ENCODE data around the gene CFD. TPM values are rescaled to one million over a fixed set of nuclear protein-coding genes. Genes with fewer than 3 reads are reported as not detected.
A peak's percentile ranks its signal among the peaks of the same experiment; 100 is the strongest.
"Not testable (repeated sequence)": the region's sequence is repeated elsewhere in the genome, so short reads cannot be mapped to it uniquely, and the experiment has no call there.

CFD gene
- total RNA-seq, 2 donors from 2014 or later = 1.9 to 5.3 TPM

GRCh38 chr19:835210-835810 lies 24.2 kb upstream of the CFD start:
- DNase-seq (no peak), ATAC-seq (no peak)
- no peaks in the 10 kb centered on the region for H3K9me3 ChIP-seq (ENCODE audit: control insufficient read depth, low read length, poor library complexity, severe bottlenecking)
- peaks cover 4% of the 10 kb centered on the region for H3K36me3 Mint-ChIP-seq (ENCODE audit: low read depth)
- H3K27ac Mint-ChIP-seq = no peak overlapping the region
- H3K27me3 Mint-ChIP-seq = peaks cover 25% of the 10 kb centered on the region
- H3K4me3 Mint-ChIP-seq = no peak overlapping the region
- H3K4me1 Mint-ChIP-seq = peaks cover 4% of the 10 kb centered on the region

GRCh38 chr19:840519-841206 lies 18.8 kb upstream of the CFD start, which contains the start of gene PRTN3:
TSS of gene PRTN3 (plus strand) at chr19:840999. CDS start at chr19:841009, 10 bp downstream.
- Mint-ChIP-seq H3K27me3 (peaks cover 36% of the 10 kb centered on the region), H3K4me1 (peaks cover 7% of the 10 kb centered on the region), H3K27ac (no peak within 1 kb of the TSS), H3K36me3 (ENCODE audit: low read depth) (peaks cover 4% of the 10 kb centered on the region), H3K4me3 (no peak within 1 kb of the TSS)
- ATAC-seq = no peak
- no peak for DNase-seq
- H3K9me3 ChIP-seq (ENCODE audit: control insufficient read depth, low read length, poor library complexity, severe bottlenecking) = no peaks in the 10 kb centered on the region

- H3K27ac Mint-ChIP-seq; ATAC-seq; H3K9me3 ChIP-seq (ENCODE audit: control insufficient read depth, low read length, poor library complexity, severe bottlenecking); H3K36me3 Mint-ChIP-seq (ENCODE audit: low read depth); H3K4me1 Mint-ChIP-seq; H3K4me3 Mint-ChIP-seq; DNase-seq: not testable (repeated sequence)
- H3K27me3 Mint-ChIP-seq = peaks cover 29% of the 10 kb centered on the region
These were observed 16.7 kb upstream of the CFD start for GRCh38 chr19:842802-843179.

GRCh38 chr19:843180-843835 lies 16.2 kb upstream of the CFD start:
- Mint-ChIP-seq H3K36me3 (ENCODE audit: low read depth) (peaks cover 3% of the 10 kb centered on the region), H3K27me3 (peaks cover 29% of the 10 kb centered on the region), H3K4me1 (peaks cover 5% of the 10 kb centered on the region), H3K27ac (no peak overlapping the region), H3K4me3 (no peak overlapping the region)
- ATAC-seq (no peak), DNase-seq (no peak)
- H3K9me3 ChIP-seq (ENCODE audit: control insufficient read depth, low read length, poor library complexity, severe bottlenecking) = no peaks in the 10 kb centered on the region

GRCh38 chr19:843836-844545 lies 15.5 kb upstream of the CFD start:
- ATAC-seq = no peak
- peak overlapping the region; percentile 75 for H3K4me3 Mint-ChIP-seq

GRCh38 chr19:844546-844971 lies 14.9 kb upstream of the CFD start:
- no peak for DNase-seq
- Mint-ChIP-seq H3K27me3 (peaks cover 31% of the 10 kb centered on the region), H3K36me3 (ENCODE audit: low read depth) (peaks cover 3% of the 10 kb centered on the region), H3K4me1 (peaks cover 5% of the 10 kb centered on the region), H3K27ac (no peak overlapping the region), H3K4me3 (peak overlapping the region; percentile 75)
- no peaks in the 10 kb centered on the region for H3K9me3 ChIP-seq (ENCODE audit: control insufficient read depth, low read length, poor library complexity, severe bottlenecking)
- ATAC-seq = peak; percentile 37

More at GRCh38 chr19:843836-844545, 15.5 kb upstream of the CFD start:
- H3K4me1 Mint-ChIP-seq = peaks cover 5% of the 10 kb centered on the region
- peaks cover 3% of the 10 kb centered on the region for H3K36me3 Mint-ChIP-seq (ENCODE audit: low read depth)
- peaks cover 29% of the 10 kb centered on the region for H3K27me3 Mint-ChIP-seq
- no peaks in the 10 kb centered on the region for H3K9me3 ChIP-seq (ENCODE audit: control insufficient read depth, low read length, poor library complexity, severe bottlenecking)
- H3K27ac Mint-ChIP-seq = no peak overlapping the region
- no peak for DNase-seq

GRCh38 chr19:845707-846521 lies 13.6 kb upstream of the CFD start:
- peaks cover 34% of the 10 kb centered on the region for H3K27me3 Mint-ChIP-seq
- ATAC-seq = no peak
- no peak for DNase-seq
- H3K9me3 ChIP-seq (ENCODE audit: control insufficient read depth, low read length, poor library complexity, severe bottlenecking) = no peaks in the 10 kb centered on the region
- H3K4me3 Mint-ChIP-seq = peak overlapping the region; percentile 45
- peaks cover 3% of the 10 kb centered on the region for H3K36me3 Mint-ChIP-seq (ENCODE audit: low read depth)
- H3K4me1 Mint-ChIP-seq = peaks cover 5% of the 10 kb centered on the region
- H3K27ac Mint-ChIP-seq = no peak overlapping the region

GRCh38 chr19:848386-848921 lies 11.0 kb upstream of the CFD start:
- peaks cover 24% of the 10 kb centered on the region for H3K27me3 Mint-ChIP-seq
- peaks cover 5% of the 10 kb centered on the region for H3K4me1 Mint-ChIP-seq
- no peak overlapping the region for H3K4me3 Mint-ChIP-seq

GRCh38 chr19:849195-849594 lies 10.3 kb upstream of the CFD start:
- H3K36me3 Mint-ChIP-seq (ENCODE audit: low read depth); H3K4me1 Mint-ChIP-seq; H3K27ac Mint-ChIP-seq; ATAC-seq; H3K4me3 Mint-ChIP-seq; DNase-seq; H3K9me3 ChIP-seq (ENCODE audit: control insufficient read depth, low read length, poor library complexity, severe bottlenecking): not testable (repeated sequence)
- peaks cover 24% of the 10 kb centered on the region for H3K27me3 Mint-ChIP-seq

More at GRCh38 chr19:848386-848921, 11.0 kb upstream of the CFD start:
- H3K27ac Mint-ChIP-seq = no peak overlapping the region
- ATAC-seq (no peak), DNase-seq (no peak)
- no peaks in the 10 kb centered on the region for H3K9me3 ChIP-seq (ENCODE audit: control insufficient read depth, low read length, poor library complexity, severe bottlenecking)
- peaks cover 3% of the 10 kb centered on the region for H3K36me3 Mint-ChIP-seq (ENCODE audit: low read depth)

- Mint-ChIP-seq H3K27ac (no peak overlapping the region), H3K36me3 (ENCODE audit: low read depth) (peaks cover 3% of the 10 kb centered on the region), H3K27me3 (peaks cover 18% of the 10 kb centered on the region), H3K4me3 (no peak overlapping the region), H3K4me1 (peaks cover 2% of the 10 kb centered on the region)
- no peaks in the 10 kb centered on the region for H3K9me3 ChIP-seq (ENCODE audit: control insufficient read depth, low read length, poor library complexity, severe bottlenecking)
- no peak for ATAC-seq
- no peak for DNase-seq
These were observed 9.1 kb upstream of the CFD start for GRCh38 chr19:850221-850978.

- no peak overlapping the region for H3K4me3 Mint-ChIP-seq
- H3K4me1 Mint-ChIP-seq = peaks cover 2% of the 10 kb centered on the region
- H3K27me3 Mint-ChIP-seq = peaks cover 12% of the 10 kb centered on the region
- no peak for ATAC-seq
- H3K9me3 ChIP-seq (ENCODE audit: control insufficient read depth, low read length, poor library complexity, severe bottlenecking) = no peaks in the 10 kb centered on the region
- H3K27ac Mint-ChIP-seq = no peak overlapping the region
- DNase-seq = no peak
- H3K36me3 Mint-ChIP-seq (ENCODE audit: low read depth) = peaks cover 3% of the 10 kb centered on the region
These were observed 8.5 kb upstream of the CFD start for GRCh38 chr19:850979-851335.

All from T-helper 17 cell (primary cell).